GM12878 (cell line): ENCODE results near the gene CLK2. TPM values are rescaled to one million over a fixed set of nuclear protein-coding genes. Genes with fewer than 3 reads are reported as not detected.
A peak's percentile ranks its signal among the peaks of the same experiment; 100 is the strongest.

Source experiments
- CHD1 ChIP-seq: IDR thresholded peaks from 2 replicates; pipeline ENCODE4 v1.6.1; 2012; ENCODE audit warnings: low read depth, low read length, improper control_type of control experiment
- CHD2 ChIP-seq: IDR thresholded peaks from 2 replicates; pipeline ENCODE4 v1.6.1; 2011; ENCODE audit warnings: low read depth, low read length, improper control_type of control experiment, borderline replicate concordance
- CREB1 ChIP-seq: IDR thresholded peaks from 2 replicates; pipeline ENCODE4 v1.6.1; 2012; ENCODE audit warnings: low read depth, mild to moderate bottlenecking, inconsistent platforms
- FOXM1 ChIP-seq: IDR thresholded peaks from 2 replicates; pipeline ENCODE4 v1.6.1; 2012; ENCODE audit warnings: low read depth, mild to moderate bottlenecking, inconsistent platforms, low read length, moderate library complexity
- HSF1 ChIP-seq: fragments of 150-350 bp; IDR thresholded peaks from 2 replicates; pipeline ENCODE4 v1.6.1; 2014; ENCODE audit warnings: mild to moderate bottlenecking, low read depth, low read length
- IRF4 ChIP-seq: IDR thresholded peaks from 2 replicates; pipeline ENCODE4 v1.6.1; 2011; ENCODE audit warnings: low read depth, low read length
- MTA2 ChIP-seq: fragments of 450-650 bp; IDR thresholded peaks from 2 replicates; pipeline ENCODE4 v1.6.1; 2016; ENCODE audit warnings: low read depth, mild to moderate bottlenecking, moderate library complexity
- MYC ChIP-seq: IDR thresholded peaks from 2 replicates; pipeline ENCODE4 v1.6.1; 2011; ENCODE audit warnings: mild to moderate bottlenecking, low read length, moderate library complexity, inconsistent platforms; ENCODE audit not compliant: insufficient read depth, insufficient replicate concordance, insufficient read length, severe bottlenecking
- NFYB ChIP-seq: IDR thresholded peaks from 2 replicates; pipeline ENCODE4 v1.6.1; 2011; ENCODE audit warnings: low read depth, mild to moderate bottlenecking, low read length, improper control_type of control experiment, moderate library complexity; ENCODE audit not compliant: insufficient read depth
- NR2F1 ChIP-seq: fragments of 450-650 bp; conservative IDR thresholded peaks from 2 replicates; pipeline ENCODE4 v1.6.1; 2017; ENCODE audit warnings: mild to moderate bottlenecking
- PBX3 ChIP-seq: IDR thresholded peaks from 2 replicates; pipeline ENCODE4 v1.6.1; 2011; ENCODE audit warnings: mild to moderate bottlenecking, low read depth, low read length, moderate library complexity; ENCODE audit not compliant: insufficient replicate concordance
- RUNX3 ChIP-seq: IDR thresholded peaks from 2 replicates; pipeline ENCODE4 v1.6.1; 2012; ENCODE audit warnings: low read length, inconsistent platforms
- SIN3A ChIP-seq: IDR thresholded peaks from 2 replicates; pipeline ENCODE4 v1.6.1; 2012; ENCODE audit warnings: low read depth, low read length, improper control_type of control experiment
- SUPT20H ChIP-seq: IDR thresholded peaks from 2 replicates; pipeline ENCODE4 v1.6.1; 2011; ENCODE audit warnings: low read depth, mild to moderate bottlenecking, low read length, moderate library complexity, borderline replicate concordance; ENCODE audit not compliant: control insufficient read depth
- TCF3 ChIP-seq: IDR thresholded peaks from 2 replicates; pipeline ENCODE4 v1.6.1; 2012; ENCODE audit warnings: low read depth, mild to moderate bottlenecking, low read length, borderline replicate concordance; ENCODE audit not compliant: insufficient read depth
- polyA plus RNA-seq, 11 experiments: library from polyadenylated mRNA; depleted of rRNA in 4 of 11; unstranded in 6 of 11; stranded (reverse) in 5 of 11; fragments of >200 nt; fragmentation: Nextera tagmentation in 4 of 11; fragmentation: Illumina TruSeq in 1 of 11; extraction: Ambion mirVana in 4 of 11; extraction: Trizol in 1 of 11; gene quantifications; 1 replicate in 1 of 11; 2 replicates in 10 of 11; pipeline versions ENCODE4 v1.2.1 to v1.2.3, GENCODE V29; 2011 to 2016; ENCODE audit warnings: inconsistent platforms in 2 of 11, missing spikeins in 2 of 11, low read depth in 1 of 11
- total RNA-seq, 4 experiments: library from RNA; depleted of rRNA in 3 of 4; stranded (reverse); fragments of >200 nt in 3 of 4; fragmentation: Illumina TruSeq in 1 of 4; extraction: Trizol in 1 of 4; gene quantifications; 2 replicates each; pipeline versions ENCODE4 v1.2.1 to v1.2.3, GENCODE V29; 2013 to 2021
- TF ChIP-seq, protein P1 (sequence below): fragments of 450-650 bp; IDR thresholded peaks from 2 replicates; pipeline ENCODE4 v1.6.1; 2014; ENCODE audit warnings: mild to moderate bottlenecking
- TF ChIP-seq, protein P2 (sequence below): fragments of 450-650 bp; IDR thresholded peaks from 2 replicates; pipeline ENCODE4 v1.6.1; 2017; ENCODE audit warnings: mild to moderate bottlenecking, moderate library complexity
- TF ChIP-seq, protein P3 (sequence below): fragments of 450-650 bp; conservative IDR thresholded peaks from 2 replicates; pipeline ENCODE4 v1.6.1; 2017; ENCODE audit warnings: mild to moderate bottlenecking, moderate library complexity

CLK2 gene
- total and polyA plus RNA-seq, 10 of the 15 experiments (the other 5 are each of a cell fraction or from before 2014, with no cell fraction given): 11.1 to 83.7 (median 36.7) TPM

GRCh38 chr1:155308493-155309422, 35.5 kb upstream of the CLK2 start, which contains the start of gene FDPS (continued):
- TF ChIP-seq, protein P1, sequence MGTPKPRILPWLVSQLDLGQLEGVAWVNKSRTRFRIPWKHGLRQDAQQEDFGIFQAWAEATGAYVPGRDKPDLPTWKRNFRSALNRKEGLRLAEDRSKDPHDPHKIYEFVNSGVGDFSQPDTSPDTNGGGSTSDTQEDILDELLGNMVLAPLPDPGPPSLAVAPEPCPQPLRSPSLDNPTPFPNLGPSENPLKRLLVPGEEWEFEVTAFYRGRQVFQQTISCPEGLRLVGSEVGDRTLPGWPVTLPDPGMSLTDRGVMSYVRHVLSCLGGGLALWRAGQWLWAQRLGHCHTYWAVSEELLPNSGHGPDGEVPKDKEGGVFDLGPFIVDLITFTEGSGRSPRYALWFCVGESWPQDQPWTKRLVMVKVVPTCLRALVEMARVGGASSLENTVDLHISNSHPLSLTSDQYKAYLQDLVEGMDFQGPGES: peak; percentile 73; the same call in 1 of the 2 replicates
- TF ChIP-seq TCF3 (0 out of 2 replicates have a peak, but pooled peaks have one; percentile 7), CHD2 (peak; percentile 98), CHD1 (0 out of 2 replicates have a peak, but pooled peaks have one; percentile 47), MTA2 (no peak), SIN3A (peak; percentile 81), SUPT20H (no peak), HSF1 (no peak), PBX3 (peak; percentile 86), IRF4 (0 out of 2 replicates have a peak, but pooled peaks have one; percentile 32), FOXM1 (no peak), NFYB (peak; percentile 94), NR2F1 (no peak; the same call in 1 of the 2 replicates), MYC (no peak), CREB1 (peak; percentile 98), RUNX3 (peak; percentile 83)
- TF ChIP-seq, protein P2, sequence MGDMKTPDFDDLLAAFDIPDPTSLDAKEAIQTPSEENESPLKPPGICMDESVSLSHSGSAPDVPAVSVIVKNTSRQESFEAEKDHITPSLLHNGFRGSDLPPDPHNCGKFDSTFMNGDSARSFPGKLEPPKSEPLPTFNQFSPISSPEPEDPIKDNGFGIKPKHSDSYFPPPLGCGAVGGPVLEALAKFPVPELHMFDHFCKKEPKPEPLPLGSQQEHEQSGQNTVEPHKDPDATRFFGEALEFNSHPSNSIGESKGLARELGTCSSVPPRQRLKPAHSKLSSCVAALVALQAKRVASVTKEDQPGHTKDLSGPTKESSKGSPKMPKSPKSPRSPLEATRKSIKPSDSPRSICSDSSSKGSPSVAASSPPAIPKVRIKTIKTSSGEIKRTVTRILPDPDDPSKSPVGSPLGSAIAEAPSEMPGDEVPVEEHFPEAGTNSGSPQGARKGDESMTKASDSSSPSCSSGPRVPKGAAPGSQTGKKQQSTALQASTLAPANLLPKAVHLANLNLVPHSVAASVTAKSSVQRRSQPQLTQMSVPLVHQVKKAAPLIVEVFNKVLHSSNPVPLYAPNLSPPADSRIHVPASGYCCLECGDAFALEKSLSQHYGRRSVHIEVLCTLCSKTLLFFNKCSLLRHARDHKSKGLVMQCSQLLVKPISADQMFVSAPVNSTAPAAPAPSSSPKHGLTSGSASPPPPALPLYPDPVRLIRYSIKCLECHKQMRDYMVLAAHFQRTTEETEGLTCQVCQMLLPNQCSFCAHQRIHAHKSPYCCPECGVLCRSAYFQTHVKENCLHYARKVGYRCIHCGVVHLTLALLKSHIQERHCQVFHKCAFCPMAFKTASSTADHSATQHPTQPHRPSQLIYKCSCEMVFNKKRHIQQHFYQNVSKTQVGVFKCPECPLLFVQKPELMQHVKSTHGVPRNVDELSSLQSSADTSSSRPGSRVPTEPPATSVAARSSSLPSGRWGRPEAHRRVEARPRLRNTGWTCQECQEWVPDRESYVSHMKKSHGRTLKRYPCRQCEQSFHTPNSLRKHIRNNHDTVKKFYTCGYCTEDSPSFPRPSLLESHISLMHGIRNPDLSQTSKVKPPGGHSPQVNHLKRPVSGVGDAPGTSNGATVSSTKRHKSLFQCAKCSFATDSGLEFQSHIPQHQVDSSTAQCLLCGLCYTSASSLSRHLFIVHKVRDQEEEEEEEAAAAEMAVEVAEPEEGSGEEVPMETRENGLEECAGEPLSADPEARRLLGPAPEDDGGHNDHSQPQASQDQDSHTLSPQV: no peak
- TF ChIP-seq, protein P3, sequence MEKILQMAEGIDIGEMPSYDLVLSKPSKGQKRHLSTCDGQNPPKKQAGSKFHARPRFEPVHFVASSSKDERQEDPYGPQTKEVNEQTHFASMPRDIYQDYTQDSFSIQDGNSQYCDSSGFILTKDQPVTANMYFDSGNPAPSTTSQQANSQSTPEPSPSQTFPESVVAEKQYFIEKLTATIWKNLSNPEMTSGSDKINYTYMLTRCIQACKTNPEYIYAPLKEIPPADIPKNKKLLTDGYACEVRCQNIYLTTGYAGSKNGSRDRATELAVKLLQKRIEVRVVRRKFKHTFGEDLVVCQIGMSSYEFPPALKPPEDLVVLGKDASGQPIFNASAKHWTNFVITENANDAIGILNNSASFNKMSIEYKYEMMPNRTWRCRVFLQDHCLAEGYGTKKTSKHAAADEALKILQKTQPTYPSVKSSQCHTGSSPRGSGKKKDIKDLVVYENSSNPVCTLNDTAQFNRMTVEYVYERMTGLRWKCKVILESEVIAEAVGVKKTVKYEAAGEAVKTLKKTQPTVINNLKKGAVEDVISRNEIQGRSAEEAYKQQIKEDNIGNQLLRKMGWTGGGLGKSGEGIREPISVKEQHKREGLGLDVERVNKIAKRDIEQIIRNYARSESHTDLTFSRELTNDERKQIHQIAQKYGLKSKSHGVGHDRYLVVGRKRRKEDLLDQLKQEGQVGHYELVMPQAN: no peak
